Medulla oblongata (tissue), 1 donor: ENCODE data around the gene MC5R.
A peak's percentile ranks its signal among the peaks of the same experiment; 100 is the strongest.

Source experiments
- DNase-seq: peaks from one replicate; pipeline ENCODE4 v3.0.0-alpha.2; 2015; ENCODE audit errors: extremely low spot score

The MC5R gene

DNA sequence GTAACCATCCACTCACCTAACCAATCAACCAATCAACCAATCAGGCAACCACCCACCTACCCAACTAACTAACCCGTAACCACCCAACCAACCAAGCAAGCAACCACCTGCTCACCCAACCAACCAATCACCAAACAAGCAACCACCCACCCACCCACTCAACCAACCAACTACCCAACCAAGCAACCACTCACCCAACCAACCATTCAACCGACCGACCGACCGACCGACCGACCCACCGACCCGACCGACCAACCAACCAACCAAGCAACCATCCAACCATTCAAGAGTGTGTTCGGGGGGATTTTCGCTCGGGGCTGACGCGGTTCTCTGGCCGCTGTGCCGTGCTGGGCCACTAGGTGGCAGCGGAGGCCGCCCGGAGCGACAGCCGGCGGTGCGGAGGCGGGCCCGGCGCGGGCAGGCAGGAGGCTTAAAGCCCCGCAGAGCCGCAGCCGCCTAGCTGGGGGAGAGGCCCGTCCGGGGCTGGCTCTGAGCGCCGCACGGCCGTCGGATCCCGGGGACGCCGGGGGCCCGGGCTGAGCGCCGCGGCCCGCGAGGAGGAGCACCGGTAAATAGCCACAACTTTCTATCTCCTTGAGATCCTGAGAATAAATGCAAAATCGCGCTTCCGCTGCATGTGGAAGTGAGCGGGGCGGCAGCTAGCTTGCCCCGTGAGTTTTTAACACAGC lies at the start of gene MC5R:
Gene MC5R, plus strand, starts transcription at position 443 of the 689 bp plus-strand sequence. CDS start 1,617 bp downstream, outside the sequence.
- peak; percentile 66 for DNase-seq

DNA sequence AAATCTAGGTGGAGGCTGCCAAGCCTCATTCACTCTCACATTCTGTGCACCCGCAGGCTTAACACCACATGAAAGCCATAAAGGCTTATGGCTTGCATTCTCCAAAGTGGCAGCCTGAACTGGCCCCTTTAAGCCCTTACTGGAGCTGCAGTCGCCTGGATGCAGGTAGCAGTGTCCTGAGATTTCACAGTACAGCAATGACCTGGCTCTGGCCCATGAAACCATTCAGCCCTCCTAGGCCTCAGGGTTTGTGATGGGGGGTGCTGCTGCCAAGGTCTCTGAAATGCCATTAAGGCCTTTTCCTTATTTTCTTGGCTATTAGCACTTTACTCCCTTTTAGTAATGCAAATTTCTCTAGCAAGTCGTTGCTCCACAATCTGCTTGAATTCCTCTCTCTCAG lies 48.9 kb upstream of the MC5R start:
- no peak for DNase-seq

DNA sequence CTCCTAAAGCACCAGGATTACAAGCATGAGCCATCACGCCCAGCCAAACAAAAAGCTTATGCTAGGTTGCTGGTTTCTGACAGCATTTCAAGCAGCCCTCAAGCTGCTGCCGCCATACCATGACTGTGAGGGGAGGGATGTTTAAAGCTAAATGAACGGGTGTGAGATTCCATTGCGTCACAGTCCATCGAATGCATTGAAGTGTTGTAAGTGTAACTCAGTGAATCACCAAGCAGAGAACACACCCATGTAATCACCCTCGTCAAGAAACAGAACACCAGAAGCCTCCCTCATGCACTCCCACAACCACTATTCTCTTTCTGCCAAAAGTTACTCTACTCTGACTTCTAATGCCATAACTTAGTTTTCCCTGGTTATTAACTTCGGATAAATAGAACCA lies 32.8 kb upstream of the MC5R start:
- DNase-seq: no peak

DNA sequence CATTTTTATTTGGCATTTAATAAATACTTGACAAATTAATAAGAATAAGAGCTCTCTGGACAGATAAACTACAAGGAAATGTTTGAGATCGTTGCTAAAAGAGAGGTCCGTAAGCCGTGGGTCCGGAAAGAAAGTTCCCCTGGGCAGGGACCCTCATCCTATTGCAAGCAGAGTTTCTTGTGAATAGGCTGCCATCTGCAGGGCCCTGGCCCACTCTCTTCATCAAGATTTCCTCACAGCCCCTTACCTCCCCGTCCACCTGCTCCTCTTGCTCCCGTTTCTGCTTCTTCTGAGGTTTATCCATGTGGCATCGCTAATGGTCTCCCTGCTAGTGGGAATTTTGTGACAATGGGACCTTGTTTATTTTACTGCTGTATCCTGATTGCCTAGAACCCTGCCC lies 30.1 kb upstream of the MC5R start:
- DNase-seq: no peak

DNA sequence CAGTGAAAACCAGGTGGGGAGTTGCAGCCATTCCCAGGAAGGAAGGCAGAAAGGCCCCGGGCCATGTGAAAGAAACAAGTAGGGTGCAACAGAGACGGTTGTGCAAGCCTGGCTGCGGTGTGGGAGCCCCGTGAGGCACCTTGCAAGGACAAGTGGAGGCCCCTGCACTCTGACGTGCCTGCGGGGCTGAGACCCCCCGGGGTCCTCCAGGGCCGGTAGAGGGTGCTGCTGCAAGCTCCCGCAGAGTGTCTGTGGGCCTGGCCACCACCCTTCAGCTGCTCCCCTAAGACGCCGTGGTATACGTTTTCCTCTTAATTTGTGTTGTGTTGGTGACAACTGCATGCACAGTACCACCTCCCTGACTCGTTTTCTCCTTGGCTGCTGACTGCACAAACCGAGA lies 27.4 kb upstream of the MC5R start:
- no peak for DNase-seq

DNA sequence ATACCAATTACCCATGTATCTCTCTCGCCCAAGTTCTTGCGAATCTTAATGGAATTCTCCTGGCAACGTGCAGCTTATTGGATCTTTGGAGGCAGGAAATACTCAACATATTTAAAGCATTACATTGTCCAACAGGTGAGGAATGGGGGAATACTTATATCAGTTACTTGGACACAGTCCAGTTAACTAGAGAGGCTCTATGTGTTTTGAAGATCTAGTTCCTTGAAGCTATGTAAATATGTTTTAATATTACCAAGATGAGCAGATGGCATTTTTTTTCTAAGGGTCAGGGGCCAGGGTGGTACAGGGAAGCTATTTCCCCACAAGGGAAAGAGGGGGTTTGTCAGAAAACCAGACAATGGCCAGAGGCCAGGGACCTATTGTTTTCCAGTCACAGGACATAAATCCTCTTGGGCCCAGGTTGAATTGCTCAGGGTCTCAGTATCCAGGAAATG lies 26.8 kb upstream of the MC5R start:
- DNase-seq: no peak

DNA sequence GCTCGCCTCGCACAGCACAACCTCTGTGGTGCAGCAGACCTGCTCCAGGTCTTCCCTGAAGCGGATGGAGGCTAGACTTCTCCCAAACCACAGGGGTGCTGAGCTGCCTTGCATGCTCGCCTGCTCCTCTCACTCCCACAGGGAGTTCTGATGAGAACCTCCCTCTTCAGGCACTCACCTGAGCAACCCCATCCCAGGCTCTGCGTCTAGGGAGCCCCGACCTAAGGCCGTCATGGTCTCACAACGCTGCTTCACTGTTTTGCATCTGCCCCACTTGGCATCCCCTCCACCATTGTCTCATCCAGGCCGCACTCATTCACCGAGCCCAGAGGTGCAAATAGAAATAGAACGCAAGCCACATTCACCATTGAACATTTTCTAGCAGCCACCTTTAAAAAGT lies 24.6 kb upstream of the MC5R start:
- no peak for DNase-seq

DNA sequence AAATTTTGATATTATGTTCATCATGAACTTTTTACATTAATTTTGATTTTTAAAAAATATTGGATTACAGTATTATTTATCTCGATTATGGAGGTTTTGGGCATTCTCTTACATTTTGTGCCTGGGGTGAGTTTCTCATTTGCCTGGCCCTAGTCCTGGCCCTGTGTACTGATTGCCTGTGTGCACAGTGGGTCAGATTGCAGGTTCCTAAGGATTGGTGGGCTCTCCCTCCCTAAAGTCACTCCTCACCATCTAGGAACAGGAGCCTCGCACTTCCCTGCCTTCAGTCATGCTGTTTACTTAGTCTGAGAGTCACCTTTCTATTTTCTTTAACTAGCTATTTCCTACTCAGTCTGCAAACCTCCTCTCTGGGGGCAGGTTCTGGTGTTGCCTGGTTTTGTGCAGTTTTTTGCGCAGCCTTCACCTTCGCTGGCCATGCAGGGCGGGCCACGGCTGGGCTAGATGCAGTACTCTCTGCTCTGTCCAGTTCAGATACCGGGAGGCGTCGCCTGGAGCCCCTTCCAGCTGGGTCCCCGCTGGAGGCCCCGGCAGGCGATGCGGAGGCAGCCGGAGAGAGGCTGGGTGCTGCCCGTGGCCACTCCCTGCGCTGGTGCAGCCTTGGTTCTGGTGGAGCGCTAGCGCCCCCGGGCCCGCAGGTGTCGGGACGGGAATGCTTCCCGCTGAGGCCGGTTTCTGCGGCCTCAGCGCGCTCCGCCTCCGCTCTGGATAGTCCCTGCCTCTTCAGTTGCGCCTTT lies 23.3 kb upstream of the MC5R start:
- peak; percentile 71 for DNase-seq

DNA sequence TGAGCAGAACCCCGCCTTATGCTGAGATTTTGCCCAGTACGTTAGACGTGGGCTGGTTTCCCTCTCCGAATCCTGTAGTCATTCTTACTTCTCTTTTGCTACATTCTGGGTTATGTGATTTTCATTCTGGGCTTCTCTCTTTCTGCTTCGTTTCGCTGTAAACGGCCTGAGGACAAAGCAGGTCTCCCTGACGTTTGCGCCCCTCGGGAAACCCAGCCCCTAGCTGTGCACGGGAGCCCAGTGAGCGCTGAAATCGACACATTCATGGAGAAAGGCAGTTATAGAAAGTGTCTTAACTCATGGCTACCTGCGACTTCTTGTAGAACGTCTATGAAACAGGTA lies 22.7 kb upstream of the MC5R start:
- no peak for DNase-seq

DNA sequence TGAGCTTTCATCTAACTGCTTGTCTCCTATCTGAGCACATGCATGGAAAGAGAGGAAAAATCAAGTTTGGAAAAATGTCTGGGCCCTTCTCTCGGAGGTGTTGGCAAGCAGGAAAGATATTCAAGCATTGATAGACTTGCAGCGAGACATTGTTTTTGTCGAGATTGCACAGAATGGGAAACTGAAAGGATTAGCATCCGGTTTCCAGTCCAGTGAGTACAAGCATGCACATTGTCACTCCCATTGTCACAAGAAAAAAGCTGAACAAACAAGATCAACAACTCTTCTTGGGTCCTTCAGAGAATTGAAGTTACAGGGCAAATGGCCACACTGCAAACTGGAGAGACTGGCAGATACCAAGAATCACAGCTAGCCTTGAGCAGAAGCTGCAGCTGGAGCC lies 19.6 kb upstream of the MC5R start:
- DNase-seq: no peak

DNA sequence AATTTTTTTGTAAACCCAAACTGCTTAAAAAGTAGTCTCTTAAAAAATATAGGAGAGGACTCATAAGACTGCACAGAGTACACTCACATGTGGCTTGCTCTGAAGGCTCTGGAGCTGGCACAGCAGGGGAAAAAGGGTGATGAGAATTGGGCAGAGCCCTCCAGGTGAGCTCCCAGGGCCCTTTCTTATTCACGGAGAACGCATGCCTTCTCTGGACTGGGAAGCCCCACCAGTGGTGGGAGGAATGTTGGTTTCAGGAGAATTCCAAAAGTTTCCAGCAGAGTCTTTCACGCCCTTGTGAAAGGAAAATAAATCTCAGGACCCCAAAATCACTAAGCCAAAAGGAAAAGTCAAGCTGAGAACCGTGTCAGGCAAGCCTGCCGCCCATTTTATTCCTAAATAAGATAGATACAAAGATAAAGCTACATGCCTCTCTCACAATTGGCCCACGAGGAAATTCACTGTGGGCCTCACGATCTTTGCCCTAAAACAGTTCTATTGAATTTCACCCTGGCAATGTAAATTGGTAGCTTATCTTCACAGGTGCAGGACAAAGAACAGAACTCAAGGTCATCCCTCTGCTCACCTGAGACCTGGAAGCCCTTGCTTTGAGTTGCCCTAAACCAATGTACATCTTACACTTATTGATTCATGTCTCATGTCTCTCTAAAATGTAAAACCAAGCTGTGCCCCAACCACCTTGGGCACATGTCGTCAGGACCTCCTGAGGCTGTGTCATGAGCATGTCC lies 15.5 kb upstream of the MC5R start:
- no peak for DNase-seq

DNA sequence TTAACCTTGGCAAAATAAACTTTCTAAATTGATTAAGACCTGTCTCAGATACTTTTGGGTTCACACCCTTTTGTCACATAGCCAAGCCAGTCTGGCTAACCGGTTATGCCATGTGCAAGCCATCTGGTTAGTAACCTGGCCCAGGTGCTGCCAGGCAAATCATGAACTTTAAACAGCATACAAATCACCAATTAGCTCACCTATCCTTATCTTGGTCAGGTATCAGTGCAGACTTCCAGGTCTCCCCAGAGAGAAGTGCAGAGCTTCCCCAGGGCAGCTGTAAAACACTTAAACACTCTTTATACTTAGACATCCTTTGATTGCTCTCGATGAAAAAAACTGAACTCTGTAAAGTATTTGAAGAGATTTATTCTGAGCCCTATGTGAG lies 14.9 kb upstream of the MC5R start:
- no peak for DNase-seq

DNA sequence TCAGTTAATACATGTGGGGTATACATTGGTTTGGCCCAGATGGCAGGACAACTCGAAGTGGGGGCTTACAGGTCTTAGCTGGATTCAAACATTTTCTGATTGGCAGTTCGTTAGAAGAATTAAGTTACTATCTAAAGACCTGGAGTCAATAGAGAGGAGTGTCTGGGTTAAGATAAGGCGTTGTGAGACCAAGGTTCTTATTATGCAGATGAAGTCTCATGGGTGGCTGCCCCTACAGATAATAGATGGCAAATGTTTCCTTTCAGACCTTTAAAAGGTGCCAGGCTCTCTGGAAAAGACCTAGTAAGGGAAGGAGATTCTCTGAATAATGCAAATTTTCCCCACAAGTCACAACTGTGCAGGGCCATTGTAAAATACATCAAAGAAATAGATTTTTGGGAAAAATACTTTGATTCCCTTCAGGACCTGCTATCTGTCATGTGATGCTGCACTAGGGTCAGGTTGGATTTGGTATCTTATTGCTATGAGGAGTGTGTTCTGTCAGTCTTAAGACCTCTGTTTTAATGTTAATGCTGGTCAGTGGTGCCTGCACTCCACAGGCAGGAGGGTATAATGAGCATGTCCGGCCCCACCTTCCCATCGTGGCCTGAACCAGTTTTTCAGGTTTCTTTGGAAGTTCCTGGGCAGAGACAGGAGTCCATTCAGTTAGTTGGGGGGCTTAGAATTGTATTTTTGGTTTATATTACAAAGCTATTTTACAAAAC lies 14.3 kb upstream of the MC5R start:
- DNase-seq: no peak

DNA sequence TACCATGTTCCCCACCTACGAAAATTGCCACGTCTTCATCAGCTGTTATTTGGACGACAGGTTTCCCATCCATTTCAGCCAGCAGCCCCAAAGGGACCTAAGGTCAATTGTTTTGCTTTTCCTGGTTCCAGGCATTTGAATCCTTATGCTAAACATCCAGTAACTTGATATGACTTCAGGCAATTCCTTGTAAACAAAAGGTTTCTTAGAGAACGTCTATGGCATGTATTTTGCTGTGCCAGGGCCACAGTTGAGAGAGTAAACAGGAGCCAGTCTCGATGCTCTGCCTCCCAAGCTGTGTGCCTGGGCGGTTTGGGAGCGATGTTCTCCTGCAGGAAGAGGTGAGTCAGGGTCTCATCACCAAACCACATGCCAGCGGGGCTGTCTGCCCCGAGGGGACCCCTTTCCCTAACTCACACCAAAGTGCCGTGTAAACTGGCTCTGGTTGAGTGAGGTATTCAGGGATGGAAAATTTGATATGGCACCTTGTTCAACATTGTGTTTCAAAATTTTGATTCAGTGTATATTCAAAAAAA lies 12.9 kb upstream of the MC5R start:
- no peak for DNase-seq

DNA sequence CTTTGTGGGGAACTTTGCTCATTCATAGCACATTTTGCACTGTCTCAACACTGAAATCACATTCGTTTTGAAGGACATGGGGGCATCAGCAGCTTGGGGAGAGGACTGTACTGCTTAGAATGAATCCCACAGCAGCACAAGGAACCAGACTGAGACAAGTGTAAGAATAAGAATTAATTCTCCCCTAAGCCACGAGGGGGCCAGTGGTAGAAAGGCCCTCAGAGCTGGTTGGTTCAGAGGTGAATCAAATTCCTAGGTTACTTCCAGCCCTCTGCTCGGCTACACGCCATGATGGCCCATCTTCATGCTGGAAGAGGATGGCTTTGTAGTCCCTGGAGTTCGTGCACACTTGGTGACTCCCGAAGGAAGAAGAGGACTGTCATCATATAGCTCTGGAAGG lies 12.0 kb upstream of the MC5R start:
- DNase-seq: no peak

DNA sequence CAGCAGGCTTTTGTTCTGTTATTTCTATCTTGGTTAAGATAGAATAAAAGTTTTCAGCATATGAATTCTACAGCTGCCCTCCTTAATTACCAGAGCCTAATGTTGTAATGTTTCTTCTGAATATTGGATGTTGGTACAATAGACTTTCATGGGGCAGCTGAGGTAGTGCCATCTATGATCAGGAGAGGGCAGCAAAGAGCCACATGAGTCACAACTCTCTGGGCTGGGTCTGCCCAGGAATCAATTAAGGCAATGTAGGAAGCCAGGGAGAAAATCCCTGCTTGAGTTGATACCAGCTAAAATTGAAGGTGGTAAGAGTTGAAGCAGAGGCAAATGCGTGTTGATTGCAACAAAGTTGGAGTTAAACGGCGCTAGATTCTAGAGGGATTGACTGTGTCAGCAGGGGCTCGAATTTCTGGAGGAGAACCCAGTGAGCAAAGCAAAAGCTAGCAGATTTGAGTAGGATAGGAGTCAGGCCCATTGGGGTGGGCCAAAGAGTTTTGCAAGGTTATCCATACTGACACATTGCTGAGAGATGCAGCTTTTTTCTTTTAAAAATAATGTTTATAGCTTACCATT lies 10.6 kb upstream of the MC5R start:
- DNase-seq: peak; percentile 80

DNA sequence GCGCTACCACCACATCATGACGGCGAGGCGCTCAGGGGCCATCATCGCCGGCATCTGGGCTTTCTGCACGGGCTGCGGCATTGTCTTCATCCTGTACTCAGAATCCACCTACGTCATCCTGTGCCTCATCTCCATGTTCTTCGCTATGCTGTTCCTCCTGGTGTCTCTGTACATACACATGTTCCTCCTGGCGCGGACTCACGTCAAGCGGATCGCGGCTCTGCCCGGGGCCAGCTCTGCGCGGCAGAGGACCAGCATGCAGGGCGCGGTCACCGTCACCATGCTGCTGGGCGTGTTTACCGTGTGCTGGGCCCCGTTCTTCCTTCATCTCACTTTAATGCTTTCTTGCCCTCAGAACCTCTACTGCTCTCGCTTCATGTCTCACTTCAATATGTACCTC lies 2.3 kb downstream of the MC5R start:
- DNase-seq: no peak

DNA sequence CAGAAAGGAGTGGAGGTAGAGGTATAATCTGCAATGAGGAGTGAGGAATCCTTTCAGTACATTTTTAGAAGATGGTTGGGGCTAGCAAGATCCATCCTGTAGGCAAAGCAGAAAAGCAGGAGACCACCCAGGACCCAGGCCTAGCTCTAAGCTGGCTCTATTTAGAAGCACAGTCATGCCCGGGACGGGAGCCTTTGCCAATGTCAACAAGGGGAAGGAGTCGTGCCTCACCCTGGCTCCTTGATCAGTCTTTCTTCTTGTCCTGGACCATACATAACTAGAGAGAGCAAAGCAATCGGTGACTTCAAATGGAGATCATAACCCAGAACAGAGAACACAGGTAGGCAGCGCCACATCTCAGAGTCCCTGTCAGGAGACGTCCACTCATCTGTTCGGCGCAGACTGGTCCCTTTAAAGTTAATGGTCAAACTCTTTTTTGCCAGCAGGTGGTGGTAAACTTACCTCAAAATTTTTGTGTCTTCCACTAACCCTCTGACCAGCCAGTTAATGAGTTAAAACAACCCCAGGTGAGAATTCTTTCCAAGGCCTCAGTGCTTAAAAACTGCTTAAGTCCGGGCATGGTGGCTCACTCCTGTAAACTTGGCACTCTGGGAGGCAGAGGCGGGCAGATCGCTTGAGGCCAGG lies 8.0 kb downstream of the MC5R start:
- no peak for DNase-seq

DNA sequence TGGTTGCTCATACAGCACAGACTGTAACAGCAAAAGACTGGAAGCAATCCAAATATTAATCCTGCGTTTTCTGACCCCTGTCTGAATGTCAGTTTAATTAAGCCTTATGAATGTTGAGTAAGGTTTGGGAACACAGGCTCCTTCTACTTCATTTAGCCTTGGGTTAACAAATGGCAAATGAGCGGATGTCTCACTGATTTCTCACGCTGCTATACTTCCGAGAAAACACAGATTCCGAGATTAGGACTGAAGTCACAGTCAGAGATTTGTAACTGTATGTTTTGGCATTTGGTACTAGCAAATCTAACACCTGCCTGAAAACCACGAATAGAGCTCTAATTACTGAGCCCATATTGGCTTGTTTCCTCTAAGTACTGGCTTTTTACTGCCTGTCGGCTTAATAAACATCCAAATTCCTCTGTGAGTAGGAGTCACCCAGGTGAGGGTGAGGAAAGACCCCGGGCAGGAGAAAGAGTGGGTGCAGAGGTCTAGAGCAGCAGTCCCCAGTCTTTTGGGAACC lies 10.6 kb downstream of the MC5R start:
- DNase-seq: no peak

DNA sequence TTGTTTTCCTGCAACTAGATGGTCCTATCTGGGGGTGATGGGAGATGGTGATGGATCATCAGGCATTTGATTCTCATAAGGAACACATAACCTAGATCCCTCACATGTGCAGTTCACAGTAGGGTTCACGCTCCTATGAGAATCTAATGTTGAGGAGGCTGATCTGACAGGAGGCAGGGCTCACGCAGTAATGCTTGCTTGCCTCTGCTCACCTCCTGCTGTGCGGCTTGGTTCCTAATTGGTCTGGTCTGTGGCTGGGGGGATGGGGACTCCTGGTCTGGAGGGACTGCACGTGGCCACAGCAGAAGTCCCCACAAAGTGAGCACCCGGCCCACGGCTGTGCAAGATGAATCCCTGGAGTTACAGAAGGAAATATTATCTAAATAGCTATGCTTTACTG lies 11.3 kb downstream of the MC5R start:
- no peak for DNase-seq

DNA sequence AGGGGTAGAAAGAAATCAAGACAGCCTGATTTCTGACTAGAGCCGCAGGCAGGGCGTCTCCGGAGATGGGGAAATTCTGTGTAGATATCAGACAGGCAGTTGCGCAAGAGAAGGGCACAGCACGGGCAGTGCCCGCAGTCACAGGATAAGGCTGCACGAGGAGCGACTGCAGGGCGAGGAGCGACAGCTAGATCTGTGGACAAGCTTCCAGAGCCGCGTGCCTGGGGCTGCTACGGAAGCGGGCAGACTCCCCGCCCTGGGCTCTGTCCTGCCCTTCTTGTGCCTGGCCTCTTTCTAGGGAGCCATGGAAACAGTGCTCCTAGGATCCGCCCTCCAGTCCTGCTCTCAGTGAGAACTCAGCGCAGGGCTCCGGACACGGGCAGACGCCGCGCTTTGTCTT lies 12.6 kb downstream of the MC5R start:
- DNase-seq: no peak
